Fibroblast of skin of right biceps (primary cell): ENCODE data around the gene PSMB8.

ENCODE experiments used
- DNase-seq: peaks from one replicate; pipeline ENCODE4 v3.0.0-alpha.2; 2013

PSMB8 gene

DNA sequence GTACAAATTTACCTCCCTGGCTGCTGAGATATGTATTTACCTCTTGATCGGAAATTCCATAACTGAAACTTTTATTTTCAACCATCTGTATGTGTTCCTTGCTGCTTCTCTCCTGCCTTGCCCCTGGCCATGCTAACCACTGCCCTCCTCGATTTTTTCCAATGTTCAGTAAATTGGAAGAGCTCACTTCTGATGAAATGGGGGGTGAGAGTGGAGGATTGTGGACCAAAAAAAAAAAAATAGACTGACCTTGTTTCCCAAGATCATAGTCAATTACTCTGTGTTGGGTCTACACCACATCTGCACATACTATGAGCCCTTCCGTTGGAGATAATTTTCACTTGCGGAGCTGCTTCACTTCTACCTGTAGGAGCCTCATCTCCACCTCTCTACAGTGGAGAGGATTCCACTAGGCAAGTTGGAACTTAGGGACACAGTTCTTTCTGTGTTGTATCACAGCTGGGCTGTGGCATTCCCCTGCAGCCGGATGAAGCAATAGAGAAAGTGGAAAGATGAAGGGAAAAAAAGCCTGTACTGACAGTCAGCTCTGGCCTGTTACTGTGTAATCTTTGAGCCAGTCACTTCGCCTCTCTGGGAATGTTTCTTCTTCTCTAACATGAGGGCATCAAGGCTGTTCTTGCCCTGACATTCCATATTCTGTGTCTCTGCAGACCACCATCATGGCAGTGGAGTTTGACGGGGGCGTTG, 11.8 kb upstream of the PSMB8 start:
- no peak for DNase-seq

- peak; percentile 21 for DNase-seq
Measured at GRCh38 chr6:32854376-32855178, 10.7 kb upstream of the PSMB8 start.

GRCh38 chr6:32853541-32854375, 9.9 kb upstream of the PSMB8 start, which contains the start of the genes PSMB9 and TAP1:
Gene PSMB9 (plus strand): TSS chr6:32854192. CDS start chr6:32854230, 38 bp downstream.
Gene TAP1 (minus strand): TSS chr6:32853704. CDS start chr6:32853636, 68 bp downstream.
- peak; percentile 90 for DNase-seq

DNA sequence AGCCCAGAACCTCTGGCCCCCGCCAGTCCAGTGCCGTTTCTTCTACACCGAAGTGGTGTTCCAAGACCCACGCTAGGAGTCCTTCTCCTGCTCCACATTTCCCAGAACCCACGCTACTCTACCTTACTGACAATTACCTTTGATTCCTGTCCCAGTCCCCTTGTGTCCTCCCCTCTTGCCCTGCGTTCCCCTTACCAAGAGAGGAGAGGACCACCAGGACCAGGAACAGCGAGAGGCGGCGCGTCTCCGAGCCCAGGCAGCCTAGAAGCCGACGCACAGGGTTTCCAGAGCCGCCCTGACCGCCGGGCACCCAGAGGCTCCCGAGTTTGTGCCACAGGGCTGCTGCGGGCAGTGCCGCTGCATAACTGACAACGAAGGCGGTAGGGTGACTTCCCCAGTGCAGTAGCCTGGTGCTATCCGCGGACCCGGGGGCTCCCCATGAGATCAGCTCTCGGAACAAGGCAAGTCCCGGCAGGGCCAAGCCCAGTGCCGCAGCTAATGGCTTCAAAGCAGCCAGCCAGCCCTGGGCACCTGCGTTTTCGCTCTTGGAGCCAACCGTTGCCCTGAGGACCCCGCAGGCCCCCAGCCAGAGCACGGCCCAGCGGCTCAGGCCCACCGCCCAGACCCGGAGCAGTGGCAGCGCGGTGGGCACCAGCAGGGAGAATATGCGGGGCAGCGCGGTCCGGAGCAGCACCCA, 9.1 kb upstream of the PSMB8 start:
- DNase-seq = peak; percentile 26

DNA sequence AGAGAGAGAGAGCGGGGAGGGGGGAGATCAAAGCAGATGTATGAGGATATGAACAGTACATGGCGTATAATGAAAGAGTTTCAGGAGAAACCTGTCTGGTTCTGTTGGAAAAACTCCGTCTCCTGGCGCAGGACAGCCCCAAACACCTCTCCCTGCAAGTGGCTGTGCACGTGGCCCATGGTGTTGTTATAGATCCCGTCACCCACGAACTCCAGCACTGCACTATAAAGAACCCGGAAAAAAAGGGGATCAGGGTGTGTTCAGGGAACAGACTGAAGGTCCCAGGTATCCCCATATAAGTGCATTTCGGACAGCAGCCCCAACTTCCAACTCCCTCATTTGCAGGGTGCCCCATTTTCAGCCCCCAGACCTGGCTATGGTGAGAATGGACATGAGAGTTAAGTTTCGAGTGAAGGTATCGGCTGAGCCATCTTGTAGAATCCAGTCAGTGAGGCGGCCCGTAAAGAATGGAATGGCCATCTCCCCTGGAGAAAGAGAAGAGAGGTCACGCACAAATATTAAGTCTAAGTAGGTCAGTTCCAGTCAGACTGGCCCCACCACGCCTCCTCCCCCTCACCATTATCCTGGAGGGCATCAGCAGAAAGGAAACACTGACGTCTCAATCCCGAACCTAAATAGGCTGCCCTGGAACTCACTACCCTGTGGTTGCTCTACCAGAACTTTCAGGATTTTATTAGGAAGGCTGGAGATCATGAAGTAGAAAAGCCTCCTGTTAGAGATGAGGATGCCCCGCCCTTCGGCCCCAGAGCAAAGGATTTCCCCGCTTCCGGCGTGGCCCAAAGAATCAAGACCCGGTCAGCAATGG, 8.4 kb upstream of the PSMB8 start:
- no peak for DNase-seq

DNA sequence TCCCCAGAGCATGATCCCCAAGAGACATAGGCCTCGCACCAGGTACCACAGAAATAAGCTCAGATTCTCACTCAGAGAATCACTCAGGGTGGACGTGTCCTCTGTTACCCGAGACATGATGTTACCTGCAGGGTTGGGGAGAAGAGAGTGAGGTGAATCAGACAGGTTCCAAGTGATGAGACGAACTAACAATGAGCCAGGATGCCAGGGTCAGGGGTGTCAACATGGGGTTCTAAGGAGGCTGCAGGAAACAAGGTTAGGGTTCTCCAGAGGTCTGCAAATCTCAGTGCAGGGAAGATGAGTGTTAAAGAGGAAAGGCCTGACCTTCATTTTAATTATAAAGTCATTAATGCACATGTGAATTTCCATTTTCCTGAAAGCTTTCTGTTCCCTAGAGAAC, 7.2 kb upstream of the PSMB8 start:
- no peak for DNase-seq

DNA sequence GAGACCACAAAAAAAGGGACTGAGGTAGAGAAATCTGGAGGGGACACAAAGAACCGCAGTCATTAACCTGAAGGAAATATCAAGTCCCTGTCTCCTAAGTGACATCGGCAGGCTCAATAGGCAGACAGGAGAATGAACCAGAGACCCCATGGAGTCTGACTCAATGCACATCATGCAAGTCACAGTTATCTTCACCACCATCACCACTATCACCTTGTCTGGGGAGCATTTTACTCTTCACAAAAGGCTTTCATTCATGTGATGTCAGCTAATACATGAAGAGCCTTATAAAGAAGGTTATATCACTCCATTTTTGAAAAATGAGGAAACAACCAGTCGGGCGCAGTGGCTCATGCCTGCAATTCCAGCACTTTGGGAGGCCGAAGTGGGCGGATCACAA, 5.3 kb upstream of the PSMB8 start:
- DNase-seq = no peak

GRCh38 chr6:32847795-32848194, 3.9 kb upstream of the PSMB8 start:
- DNase-seq = no peak

DNA sequence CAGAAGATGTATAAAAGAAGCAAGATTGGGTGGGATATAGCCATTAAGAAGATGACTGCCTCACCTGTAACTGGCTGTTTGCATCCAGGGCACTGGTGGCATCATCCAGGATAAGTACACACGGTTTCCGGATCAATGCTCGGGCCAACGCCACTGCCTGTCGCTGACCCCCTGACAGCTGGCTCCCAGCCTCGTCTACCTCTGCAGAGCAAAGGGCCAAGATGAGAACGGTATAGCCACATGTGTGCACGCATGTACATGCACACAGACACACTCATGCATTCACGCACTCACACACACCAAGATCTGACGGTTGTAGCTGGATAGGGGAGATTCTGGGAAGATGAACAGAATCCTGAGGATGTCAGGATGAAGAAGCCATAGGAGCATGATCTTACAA, 3.2 kb upstream of the PSMB8 start:
- no peak for DNase-seq

DNA sequence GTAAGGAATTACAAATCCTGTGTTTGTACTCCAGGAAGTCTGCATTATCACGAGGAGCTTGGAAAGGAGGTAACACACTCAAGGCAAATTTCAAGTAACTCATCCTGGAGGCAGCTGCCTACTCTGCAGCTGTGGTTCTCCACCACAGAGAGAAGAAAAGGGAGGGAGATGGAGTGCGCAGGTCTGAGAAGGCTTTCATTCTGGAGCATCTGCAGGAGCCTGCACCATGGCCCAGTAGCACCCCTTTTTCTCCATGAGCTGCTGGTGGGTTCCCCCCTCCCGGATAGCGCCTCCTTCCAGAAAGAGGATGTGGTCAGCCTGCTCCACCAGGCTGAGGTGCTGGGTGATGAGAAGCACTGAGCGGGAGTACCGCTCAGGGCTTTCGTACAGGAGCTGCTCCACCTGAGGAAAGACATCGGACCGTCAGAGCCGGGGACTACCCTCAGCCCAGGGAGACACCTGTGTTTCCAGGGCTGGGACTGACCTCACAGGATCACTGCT, 1.6 kb upstream of the PSMB8 start:
- DNase-seq = no peak

DNA sequence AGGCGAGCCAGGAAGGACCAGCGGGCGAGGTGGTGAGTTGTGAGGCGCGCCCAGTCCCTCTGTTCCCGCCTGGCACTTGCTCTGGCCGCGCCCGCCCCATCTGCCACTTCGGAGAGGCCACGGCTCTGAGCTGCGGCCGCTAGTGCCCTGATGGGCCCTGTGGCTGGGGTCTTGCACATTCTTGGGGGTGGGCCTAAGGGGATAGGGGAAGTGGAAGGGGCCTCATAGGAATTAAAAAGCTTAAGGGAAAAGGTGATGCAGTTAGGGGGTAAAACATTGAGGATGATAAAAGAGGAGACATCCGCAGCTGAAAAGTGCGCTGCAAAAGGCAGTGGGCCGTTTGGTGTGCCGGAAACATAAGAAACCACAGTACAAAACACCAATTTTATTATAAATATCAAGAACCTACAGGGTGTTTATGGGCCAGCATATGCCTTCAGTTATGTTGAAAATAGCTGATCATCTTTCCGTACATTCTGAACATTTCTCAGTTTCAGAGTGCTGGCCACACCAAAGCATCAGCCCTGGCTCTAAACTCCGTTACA, 1.1 kb upstream of the PSMB8 start:
- DNase-seq = no peak

DNA sequence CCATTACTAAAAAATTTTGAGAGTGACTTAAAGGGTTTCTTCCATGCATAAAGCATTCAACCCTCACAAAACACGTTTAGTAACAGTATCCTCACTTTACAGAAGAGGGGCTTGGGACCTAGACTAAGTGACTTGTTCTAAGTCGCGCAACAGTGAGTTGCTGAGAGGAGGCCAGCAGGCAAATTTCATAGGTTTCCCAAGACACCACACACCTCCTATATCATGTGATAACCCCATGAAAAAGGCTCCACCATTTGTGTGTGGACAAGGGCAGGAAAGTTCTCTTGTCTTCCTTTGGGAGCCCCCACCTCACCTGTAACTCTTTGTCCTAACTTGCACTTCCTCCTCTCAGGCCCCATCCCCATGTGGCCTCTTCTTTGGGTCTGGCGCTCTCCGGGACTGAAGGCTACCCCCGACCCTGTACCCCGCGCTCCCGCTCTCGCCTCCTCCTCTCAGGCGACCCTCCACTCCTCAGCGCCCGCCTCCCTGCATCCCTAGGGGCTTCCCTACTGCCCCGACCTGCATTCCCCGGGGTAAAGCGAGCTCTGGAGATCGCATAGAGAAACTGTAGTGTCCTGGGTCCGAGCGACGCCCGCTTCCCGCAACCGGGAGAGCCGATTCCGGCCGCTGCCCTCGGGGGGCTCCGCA, 392 bp downstream of the PSMB8 start:
- no peak for DNase-seq

GRCh38 chr6:32842690-32843089, 1.2 kb downstream of the PSMB8 start:
- DNase-seq = no peak

DNA sequence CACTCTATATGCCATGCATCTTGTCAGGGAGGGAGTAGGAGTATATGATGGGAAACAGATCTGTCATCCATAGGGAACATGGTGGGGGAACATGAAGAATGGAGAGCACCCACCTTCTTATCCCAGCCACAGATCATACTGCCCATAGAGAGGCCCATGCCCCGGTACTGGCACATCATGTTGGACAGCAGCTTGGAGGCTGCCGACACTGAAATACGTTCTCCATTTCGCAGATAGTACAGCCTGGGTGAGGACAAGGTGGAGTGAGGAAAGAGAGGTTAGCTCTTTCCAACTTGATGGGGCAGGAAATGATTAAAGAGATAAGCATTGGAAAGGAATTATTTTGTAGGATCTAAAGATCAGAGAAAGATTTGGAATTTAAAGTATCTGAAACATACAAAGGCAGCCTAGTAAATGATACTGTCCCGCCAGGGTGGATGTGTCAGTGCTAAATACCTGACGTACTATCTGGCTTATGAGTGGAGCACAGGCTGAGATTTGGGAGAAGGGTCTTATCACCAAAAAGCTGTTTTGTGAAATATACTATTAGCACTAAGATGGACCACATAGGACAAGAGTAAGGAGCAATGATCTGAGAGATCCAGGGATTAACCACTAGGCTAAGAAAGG, 1.7 kb downstream of the PSMB8 start:
- no peak for DNase-seq

DNA sequence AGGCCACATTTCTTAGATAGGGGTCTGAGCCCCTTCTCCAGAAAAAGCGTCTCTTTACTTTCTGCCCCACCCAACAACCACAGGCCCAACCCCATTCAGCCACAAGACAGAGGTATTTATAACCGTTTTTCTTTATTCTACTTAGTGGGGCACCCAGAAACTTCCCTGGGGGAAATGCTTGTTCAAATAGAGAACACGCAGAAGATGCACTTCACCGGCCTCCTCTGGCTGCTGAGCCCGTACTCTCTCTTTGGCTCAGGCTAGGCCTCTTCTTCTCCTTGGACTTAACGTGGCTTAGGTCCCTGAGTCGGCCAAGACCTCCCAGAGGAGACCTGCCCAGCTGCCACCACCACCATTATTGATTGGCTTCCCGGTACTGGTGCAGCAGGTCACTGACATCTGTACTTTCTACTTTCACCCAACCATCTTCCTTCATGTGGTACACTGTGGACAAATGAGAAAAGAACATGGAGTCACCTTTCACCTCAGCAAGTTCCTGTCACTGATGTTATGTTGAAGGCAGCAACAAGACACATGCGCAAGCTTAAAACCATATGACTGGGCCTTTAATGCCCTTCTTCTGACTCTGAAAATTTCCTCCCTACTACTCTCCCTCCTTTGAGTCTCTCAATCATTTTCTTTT, 3.1 kb downstream of the PSMB8 start:
- DNase-seq = no peak

GRCh38 chr6:32839356-32839755, 4.5 kb downstream of the PSMB8 start:
- DNase-seq = no peak

GRCh38 chr6:32838114-32838958, 5.5 kb downstream of the PSMB8 start, which contains the start of gene TAP2:
Gene TAP2 (minus strand): TSS chr6:32838739. CDS start chr6:32838233, 506 bp downstream.
- DNase-seq = peak; percentile 89

- DNase-seq = peak; percentile 9
Measured at GRCh38 chr6:32837651-32838113, 6.2 kb downstream of the PSMB8 start.
